ENCODE data around the gene HMGCLL1.

HMGCLL1 gene

DNA sequence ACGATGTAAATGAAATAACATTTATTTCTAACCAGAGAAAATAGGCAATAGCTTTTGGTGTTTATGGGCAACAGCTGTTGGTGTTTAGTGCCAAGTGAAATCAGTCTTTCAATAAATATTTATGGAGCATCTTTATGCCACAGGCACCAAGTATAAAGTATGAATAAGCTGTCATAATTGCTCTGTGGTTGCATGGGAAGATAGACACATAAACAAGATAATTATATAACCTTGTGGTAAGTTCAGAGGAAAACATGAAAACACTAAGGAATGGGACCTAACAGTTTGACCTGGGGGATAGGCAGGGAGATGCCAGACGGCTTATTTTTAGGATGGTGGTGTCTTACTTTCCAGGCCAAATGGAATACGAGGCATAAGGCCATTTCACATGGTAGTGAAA lies 140.8 kb downstream of the HMGCLL1 start:
- Histone ChIP-seq H3F3A (ENCODE audit: low read depth) (no peaks in the 10 kb centered on the region), H3K4me3 (ENCODE audit: low read length, poor library complexity, severe bottlenecking) (no peak overlapping the region), H3K4me1 (ENCODE audit: insufficient read depth, low read length, poor library complexity, severe bottlenecking) (no peaks in the 10 kb centered on the region), H3K4me2 (ENCODE audit: low read depth, low read length, poor library complexity, severe bottlenecking) (no peak overlapping the region), H2AFZ (ENCODE audit: low read length) (no peak overlapping the region), H3K36me3 (ENCODE audit: insufficient read depth, low read length) (no peaks in the 10 kb centered on the region), H3K9me3 (ENCODE audit: insufficient read depth, low read depth, low read length) (no peaks in the 10 kb centered on the region), H3K27me3 (ENCODE audit: insufficient read depth, low read length, poor library complexity, severe bottlenecking) (no peaks in the 10 kb centered on the region), H3K79me2 (ENCODE audit: insufficient read depth, low read length) (no peaks in the 10 kb centered on the region), H3K9ac (ENCODE audit: low read depth, low read length, poor library complexity, severe bottlenecking) (no peak overlapping the region), H3K9me2 (replicated peaks; ENCODE audit: low read depth, low read length) (no peaks in the 10 kb centered on the region), H4K20me1 (ENCODE audit: insufficient read depth, low read length, poor library complexity, severe bottlenecking) (no peaks in the 10 kb centered on the region)
- TF ChIP-seq EZH2phosphoT487 (IDR thresholded peaks at IDR 0.05; ENCODE audit: borderline replicate concordance), result no peak

DNA sequence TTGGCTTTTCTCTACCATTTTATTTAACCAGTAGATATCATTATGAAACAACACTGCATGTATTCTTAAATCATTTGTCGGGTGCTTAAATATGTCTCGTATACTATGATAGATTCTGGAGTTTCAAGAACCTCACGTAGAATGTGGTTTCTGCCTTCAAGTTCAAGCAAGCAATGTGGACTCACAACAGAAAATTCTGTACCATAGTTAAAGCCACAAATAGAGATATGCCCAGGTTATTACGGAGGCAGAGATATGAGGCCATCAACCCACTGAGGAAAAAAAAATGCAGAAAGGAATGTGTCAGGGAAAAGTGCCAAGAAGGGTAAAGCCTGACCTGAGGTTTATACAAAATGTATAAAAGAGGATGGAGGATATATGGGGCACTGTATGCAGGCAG lies 141.9 kb downstream of the HMGCLL1 start:
- Histone ChIP-seq H3K36me3 (ENCODE audit: insufficient read depth, low read length) (no peaks in the 10 kb centered on the region), H3K9me3 (ENCODE audit: insufficient read depth, low read depth, low read length) (no peaks in the 10 kb centered on the region), H3K9ac (ENCODE audit: low read depth, low read length, poor library complexity, severe bottlenecking) (no peak overlapping the region), H3K9me2 (replicated peaks; ENCODE audit: low read depth, low read length) (no peaks in the 10 kb centered on the region), H3K79me2 (ENCODE audit: insufficient read depth, low read length) (no peaks in the 10 kb centered on the region), H3K4me2 (ENCODE audit: low read depth, low read length, poor library complexity, severe bottlenecking) (no peak overlapping the region), H4K20me1 (ENCODE audit: insufficient read depth, low read length, poor library complexity, severe bottlenecking) (no peaks in the 10 kb centered on the region), H3K4me1 (ENCODE audit: insufficient read depth, low read length, poor library complexity, severe bottlenecking) (no peaks in the 10 kb centered on the region), H3K27me3 (ENCODE audit: insufficient read depth, low read length, poor library complexity, severe bottlenecking) (no peaks in the 10 kb centered on the region), H2AFZ (ENCODE audit: low read length) (no peak overlapping the region), H3K4me3 (ENCODE audit: low read length, poor library complexity, severe bottlenecking) (no peak overlapping the region), H3F3A (ENCODE audit: low read depth) (no peaks in the 10 kb centered on the region)
- TF ChIP-seq, protein P1, sequence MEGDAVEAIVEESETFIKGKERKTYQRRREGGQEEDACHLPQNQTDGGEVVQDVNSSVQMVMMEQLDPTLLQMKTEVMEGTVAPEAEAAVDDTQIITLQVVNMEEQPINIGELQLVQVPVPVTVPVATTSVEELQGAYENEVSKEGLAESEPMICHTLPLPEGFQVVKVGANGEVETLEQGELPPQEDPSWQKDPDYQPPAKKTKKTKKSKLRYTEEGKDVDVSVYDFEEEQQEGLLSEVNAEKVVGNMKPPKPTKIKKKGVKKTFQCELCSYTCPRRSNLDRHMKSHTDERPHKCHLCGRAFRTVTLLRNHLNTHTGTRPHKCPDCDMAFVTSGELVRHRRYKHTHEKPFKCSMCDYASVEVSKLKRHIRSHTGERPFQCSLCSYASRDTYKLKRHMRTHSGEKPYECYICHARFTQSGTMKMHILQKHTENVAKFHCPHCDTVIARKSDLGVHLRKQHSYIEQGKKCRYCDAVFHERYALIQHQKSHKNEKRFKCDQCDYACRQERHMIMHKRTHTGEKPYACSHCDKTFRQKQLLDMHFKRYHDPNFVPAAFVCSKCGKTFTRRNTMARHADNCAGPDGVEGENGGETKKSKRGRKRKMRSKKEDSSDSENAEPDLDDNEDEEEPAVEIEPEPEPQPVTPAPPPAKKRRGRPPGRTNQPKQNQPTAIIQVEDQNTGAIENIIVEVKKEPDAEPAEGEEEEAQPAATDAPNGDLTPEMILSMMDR (conservative IDR thresholded peaks at IDR 0.05; ENCODE audit: low read length), result no peak
- no peak for TF ChIP-seq EZH2phosphoT487 (IDR thresholded peaks at IDR 0.05; ENCODE audit: borderline replicate concordance)

DNA sequence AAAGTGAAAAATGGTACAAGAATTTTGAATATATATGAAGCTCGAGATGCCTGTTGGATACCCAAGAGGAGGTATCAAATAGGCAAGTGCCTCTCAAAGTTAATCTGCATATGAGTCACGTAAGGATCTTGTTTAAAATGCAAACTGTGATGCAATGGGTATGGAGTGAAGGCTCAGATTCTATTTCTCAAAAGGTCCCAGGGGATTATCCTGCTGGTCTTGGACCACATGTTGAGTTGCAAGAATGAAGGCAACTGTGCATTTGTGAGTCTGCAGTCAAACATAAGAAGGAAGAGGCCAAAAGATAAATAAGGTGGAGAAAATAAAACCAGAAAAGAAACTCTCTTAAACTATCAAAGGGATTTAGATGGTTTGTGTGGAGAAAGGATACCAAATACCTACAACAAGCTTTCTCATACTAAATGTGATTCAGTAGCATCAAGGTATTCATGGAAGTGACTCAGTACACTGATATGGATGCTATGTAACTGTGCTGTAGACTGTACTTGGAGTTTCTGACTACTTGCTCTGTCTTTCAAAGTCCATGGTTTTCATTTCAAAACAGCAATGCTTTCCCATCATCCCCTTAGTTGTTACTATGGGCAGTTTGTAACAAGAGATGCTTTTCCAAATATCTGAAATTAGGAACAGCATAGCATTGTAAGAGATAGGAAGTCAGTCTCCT lies 145.4 kb downstream of the HMGCLL1 start:
- Histone ChIP-seq H2AFZ (ENCODE audit: low read length) (no peak overlapping the region), H3K4me2 (ENCODE audit: low read depth, low read length, poor library complexity, severe bottlenecking) (no peak overlapping the region), H3K9me3 (ENCODE audit: insufficient read depth, low read depth, low read length) (no peaks in the 10 kb centered on the region), H3K4me3 (ENCODE audit: low read length, poor library complexity, severe bottlenecking) (no peak overlapping the region), H3F3A (ENCODE audit: low read depth) (no peaks in the 10 kb centered on the region), H3K36me3 (ENCODE audit: insufficient read depth, low read length) (no peaks in the 10 kb centered on the region), H3K9me2 (replicated peaks; ENCODE audit: low read depth, low read length) (no peaks in the 10 kb centered on the region), H3K27me3 (ENCODE audit: insufficient read depth, low read length, poor library complexity, severe bottlenecking) (no peaks in the 10 kb centered on the region), H3K4me1 (ENCODE audit: insufficient read depth, low read length, poor library complexity, severe bottlenecking) (no peaks in the 10 kb centered on the region), H3K9ac (ENCODE audit: low read depth, low read length, poor library complexity, severe bottlenecking) (no peak overlapping the region), H4K20me1 (ENCODE audit: insufficient read depth, low read length, poor library complexity, severe bottlenecking) (no peaks in the 10 kb centered on the region), H3K79me2 (ENCODE audit: insufficient read depth, low read length) (no peaks in the 10 kb centered on the region)
- no peak for TF ChIP-seq EZH2phosphoT487 (IDR thresholded peaks at IDR 0.05; ENCODE audit: borderline replicate concordance)
- TF ChIP-seq, protein P1 (conservative IDR thresholded peaks at IDR 0.05; ENCODE audit: low read length), result no peak

DNA sequence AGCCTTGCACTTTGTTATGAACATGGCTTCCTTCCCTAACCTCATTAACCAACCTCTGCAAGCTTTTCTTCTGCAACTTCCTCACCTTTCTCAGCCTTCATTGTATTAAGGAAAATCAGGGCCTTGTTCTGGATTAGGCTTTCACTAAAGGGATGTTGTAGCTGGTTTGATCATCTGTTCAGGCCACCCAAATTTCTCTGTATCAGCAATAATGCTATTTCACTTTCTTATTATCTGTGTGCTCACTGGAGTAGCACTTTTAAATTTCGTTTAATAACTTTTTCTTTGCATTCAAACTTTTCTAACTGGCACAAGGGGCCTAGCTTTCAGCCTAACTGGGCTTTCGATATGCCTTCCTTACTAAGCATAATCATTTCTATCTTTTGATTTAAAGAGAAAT lies 155.1 kb downstream of the HMGCLL1 start:
- no peaks in the 10 kb centered on the region for H3K27me3 ChIP-seq (ENCODE audit: insufficient read depth, low read length, poor library complexity, severe bottlenecking)
- no peak for TF ChIP-seq EZH2phosphoT487 (IDR thresholded peaks at IDR 0.05; ENCODE audit: borderline replicate concordance)
- TF ChIP-seq, protein P1 (conservative IDR thresholded peaks at IDR 0.05; ENCODE audit: low read length), result no peak

More for the DNA sequence above, 155.1 kb downstream of the HMGCLL1 start:
- Histone ChIP-seq H3K4me1 (ENCODE audit: insufficient read depth, low read length, poor library complexity, severe bottlenecking) (no peaks in the 10 kb centered on the region), H3K9me2 (replicated peaks; ENCODE audit: low read depth, low read length) (no peaks in the 10 kb centered on the region), H3K79me2 (ENCODE audit: insufficient read depth, low read length) (no peaks in the 10 kb centered on the region), H4K20me1 (ENCODE audit: insufficient read depth, low read length, poor library complexity, severe bottlenecking) (no peaks in the 10 kb centered on the region), H3K4me3 (ENCODE audit: low read length, poor library complexity, severe bottlenecking) (no peak overlapping the region), H3K36me3 (ENCODE audit: insufficient read depth, low read length) (no peaks in the 10 kb centered on the region), H3K9ac (ENCODE audit: low read depth, low read length, poor library complexity, severe bottlenecking) (no peak overlapping the region), H3K4me2 (ENCODE audit: low read depth, low read length, poor library complexity, severe bottlenecking) (no peak overlapping the region), H2AFZ (ENCODE audit: low read length) (no peak overlapping the region), H3K9me3 (ENCODE audit: insufficient read depth, low read depth, low read length) (no peaks in the 10 kb centered on the region), H3F3A (ENCODE audit: low read depth) (no peaks in the 10 kb centered on the region)

Measured in Loucy (cell line).